Astrocyte (in vitro differentiated cells and primary cell): Measurements from ENCODE around the gene ST6GALNAC4. TPM values are rescaled to one million over a fixed set of nuclear protein-coding genes. Genes with fewer than 3 reads are reported as not detected.
"Not testable (repeated sequence)": the region's sequence is repeated elsewhere in the genome, so short reads cannot be mapped to it uniquely, and the experiment has no call there.

Experiments
- DNase-seq: peaks from one replicate; pipeline ENCODE4 v3.0.0-alpha.2; 2010; ENCODE audit warnings: low read depth
- FAIRE-seq: peaks from 2 replicates; lab custom pipeline; 2011; peaks lifted over from hg19 to GRCh38; lab: Jason Lieb, UNC
- H2AFZ ChIP-seq: 2 replicates; pipeline ENCODE4 v1.6.0; 2012; ENCODE audit warnings: low read depth, low read length, inconsistent platforms
- H3K27ac ChIP-seq: 2 replicates; pipeline ENCODE4 v1.5.1; 2011; ENCODE audit warnings: low read depth, low read length, inconsistent platforms
- H3K27me3 ChIP-seq: 2 replicates; pipeline ENCODE4 v1.6.0; 2011; ENCODE audit warnings: low read length, inconsistent platforms; ENCODE audit not compliant: insufficient read depth
- H3K36me3 ChIP-seq: 2 replicates; pipeline ENCODE4 v1.5.1; 2011; ENCODE audit warnings: low read length, inconsistent platforms; ENCODE audit not compliant: insufficient read depth
- H3K4me1 ChIP-seq: 2 replicates; pipeline ENCODE4 v1.5.1; 2011; ENCODE audit warnings: low read length, inconsistent platforms; ENCODE audit not compliant: insufficient read depth
- H3K4me2 ChIP-seq: 2 replicates; pipeline ENCODE4 v1.6.0; 2012; ENCODE audit warnings: low read length, inconsistent platforms
- H3K4me3 ChIP-seq: 2 replicates; pipeline ENCODE4 v1.5.1; 2011; ENCODE audit warnings: low read depth, mild to moderate bottlenecking, low read length, inconsistent platforms; ENCODE audit not compliant: insufficient read depth
- H3K79me2 ChIP-seq: 2 replicates; pipeline ENCODE4 v1.6.0; 2012; ENCODE audit warnings: mild to moderate bottlenecking, low read length, inconsistent platforms; ENCODE audit not compliant: insufficient read depth
- H3K9ac ChIP-seq: 2 replicates; pipeline ENCODE4 v1.6.0; 2012; ENCODE audit warnings: mild to moderate bottlenecking, low read length, inconsistent platforms
- H3K9me3 ChIP-seq: 2 replicates; pipeline ENCODE4 v1.5.1; 2012; ENCODE audit warnings: low read depth, mild to moderate bottlenecking, low read length, inconsistent platforms; ENCODE audit not compliant: insufficient read depth
- H4K20me1 ChIP-seq: 2 replicates; pipeline ENCODE4 v1.6.0; 2012; ENCODE audit warnings: low read length, inconsistent platforms; ENCODE audit not compliant: insufficient read depth
- H3K27ac Mint-ChIP-seq: one replicate; pipeline ENCODE4 v1.8.0; 2021; ENCODE audit warnings: mild to moderate bottlenecking, mixed read lengths; ENCODE audit not compliant: unreplicated experiment
- H3K27me3 Mint-ChIP-seq: one replicate; pipeline ENCODE4 v1.8.0; 2021; ENCODE audit warnings: low read depth, mixed read lengths; ENCODE audit not compliant: unreplicated experiment
- H3K36me3 Mint-ChIP-seq: one replicate; pipeline ENCODE4 v1.8.0; 2021; ENCODE audit warnings: low read depth, mixed read lengths; ENCODE audit not compliant: unreplicated experiment
- H3K4me1 Mint-ChIP-seq: one replicate; pipeline ENCODE4 v1.8.0; 2021; ENCODE audit warnings: low read depth, mixed read lengths; ENCODE audit not compliant: unreplicated experiment
- H3K4me3 Mint-ChIP-seq: one replicate; pipeline ENCODE4 v1.8.0; 2021; ENCODE audit warnings: mild to moderate bottlenecking, moderate library complexity, mixed read lengths; ENCODE audit not compliant: unreplicated experiment
- H3K9me3 Mint-ChIP-seq: one replicate; pipeline ENCODE4 v1.8.0; 2021; ENCODE audit warnings: mild to moderate bottlenecking, mixed read lengths; ENCODE audit not compliant: unreplicated experiment
- CTCF ChIP-seq: IDR thresholded peaks from 2 replicates; pipeline ENCODE4 v1.5.1; 2011; ENCODE audit warnings: low read depth, mild to moderate bottlenecking, inconsistent platforms, low read length, moderate library complexity; ENCODE audit not compliant: insufficient read depth
- EZH2 ChIP-seq: IDR thresholded peaks from 2 replicates; pipeline ENCODE4 v1.6.1; 2012; ENCODE audit warnings: mild to moderate bottlenecking, low read length, inconsistent platforms; ENCODE audit not compliant: insufficient read depth
- total RNA-seq: library from RNA; stranded (reverse); gene quantifications from 2 replicates; pipeline ENCODE4 v1.2.1, GENCODE V29; 2021

ST6GALNAC4 gene
- total RNA-seq, 1 donor from 2014 or later: 14.5 TPM

- Mint-ChIP-seq H3K9me3 (no peaks in the 10 kb centered on the region), H3K4me3 (no peak overlapping the region), H3K27ac (no peak overlapping the region), H3K4me1 (peaks cover 13% of the 10 kb centered on the region), H3K36me3 (peaks cover 7% of the 10 kb centered on the region), H3K27me3 (no peaks in the 10 kb centered on the region)
- Histone ChIP-seq H3K27me3 (no peaks in the 10 kb centered on the region), H3K9me3 (no peaks in the 10 kb centered on the region), H3K4me3 (no peak overlapping the region), H3K27ac (no peak overlapping the region), H2AFZ (no peak overlapping the region), H4K20me1 (peaks cover 20% of the 10 kb centered on the region), H3K36me3 (peaks cover 11% of the 10 kb centered on the region), H3K4me1 (peaks cover 5% of the 10 kb centered on the region), H3K79me2 (no peaks in the 10 kb centered on the region), H3K9ac (no peak overlapping the region), H3K4me2 (no peak overlapping the region)
- TF ChIP-seq CTCF (no peak), EZH2 (no peak)
- FAIRE-seq: no peak
- DNase-seq: no peak
These were observed 32.9 kb downstream of the ST6GALNAC4 start for GRCh38 chr9:127883959-127884358.

- not testable (repeated sequence) for H3K27me3 ChIP-seq, H3K4me3 ChIP-seq, H3K4me3 Mint-ChIP-seq, H3K27me3 Mint-ChIP-seq, H3K79me2 ChIP-seq, H3K36me3 Mint-ChIP-seq, H3K9me3 ChIP-seq, H3K4me2 ChIP-seq, H3K9me3 Mint-ChIP-seq, H3K36me3 ChIP-seq, DNase-seq, H3K27ac Mint-ChIP-seq, H3K27ac ChIP-seq, FAIRE-seq, H3K9ac ChIP-seq, H2AFZ ChIP-seq
- peaks cover 13% of the 10 kb centered on the region for H3K4me1 Mint-ChIP-seq
- Histone ChIP-seq H4K20me1 (peaks cover 12% of the 10 kb centered on the region), H3K4me1 (peaks cover 15% of the 10 kb centered on the region)
These were observed 35.1 kb downstream of the ST6GALNAC4 start for GRCh38 chr9:127881715-127882114.

- H3K9me3 ChIP-seq: no peaks in the 10 kb centered on the region
- H3K4me3 Mint-ChIP-seq: no peak overlapping the region
- no peaks in the 10 kb centered on the region for H3K9me3 Mint-ChIP-seq
- no peak overlapping the region for H3K4me3 ChIP-seq
- H3K36me3 Mint-ChIP-seq: no peaks in the 10 kb centered on the region
- no peaks in the 10 kb centered on the region for H3K27me3 ChIP-seq
- no peak for TF ChIP-seq EZH2
- TF ChIP-seq CTCF: no peak
- no peaks in the 10 kb centered on the region for H3K36me3 ChIP-seq
- peaks cover 15% of the 10 kb centered on the region for H3K79me2 ChIP-seq
- H3K4me2 ChIP-seq: no peak overlapping the region
- FAIRE-seq: no peak
- no peak for DNase-seq
- H4K20me1 ChIP-seq: peaks cover 10% of the 10 kb centered on the region
- H2AFZ ChIP-seq: no peak overlapping the region
- H3K4me1 Mint-ChIP-seq: peaks cover 19% of the 10 kb centered on the region
- H3K27ac Mint-ChIP-seq: no peak overlapping the region
- peaks cover 28% of the 10 kb centered on the region for H3K4me1 ChIP-seq
- H3K27ac ChIP-seq: no peak overlapping the region
- H3K9ac ChIP-seq: no peak overlapping the region
- no peaks in the 10 kb centered on the region for H3K27me3 Mint-ChIP-seq
These were observed 36.7 kb downstream of the ST6GALNAC4 start for GRCh38 chr9:127880143-127880542.
